RWPE2 (cell line): ENCODE measurements around the gene ZSCAN20.
"Not testable (repeated sequence)": the region's sequence is repeated elsewhere in the genome, so short reads cannot be mapped to it uniquely, and the experiment has no call there.

Experiments used
- ATAC-seq: fragments of 200-7000 bp; cut with Tn5 transposase; 3 replicates; pipeline ENCODE4 v1.9.1; 2021; ENCODE audit warnings: low read depth
- DNase-seq: peaks from one replicate; pipeline ENCODE4 v3.0.0-alpha.2; 2020; ENCODE audit warnings: low spot score
- H3K27ac ChIP-seq: fragments of 450-650 bp; 2 replicates; pipeline ENCODE4 v1.5.1; 2017; ENCODE audit warnings: mild to moderate bottlenecking; ENCODE audit not compliant: poor library complexity, severe bottlenecking
- H3K27me3 ChIP-seq: fragments of 250-450 bp; sonication (Bioruptor Pico); 2 replicates; pipeline ENCODE4 v1.5.1; 2021; ENCODE audit warnings: mild to moderate bottlenecking, moderate library complexity; ENCODE audit not compliant: insufficient read depth, poor library complexity, severe bottlenecking
- H3K36me3 ChIP-seq: fragments of 250-450 bp; sonication (Bioruptor Pico); 2 replicates; pipeline ENCODE4 v1.5.1; 2020; ENCODE audit warnings: low read depth, mild to moderate bottlenecking, moderate library complexity
- H3K4me1 ChIP-seq: fragments of 250-450 bp; sonication (Bioruptor Pico); 2 replicates; pipeline ENCODE4 v1.5.1; 2021; ENCODE audit warnings: mild to moderate bottlenecking, moderate library complexity; ENCODE audit not compliant: insufficient read depth, poor library complexity, severe bottlenecking
- H3K4me3 ChIP-seq: fragments of 250-450 bp; sonication (Bioruptor Pico); 2 replicates; pipeline ENCODE4 v1.5.1; 2021; ENCODE audit warnings: mild to moderate bottlenecking, moderate library complexity; ENCODE audit not compliant: severe bottlenecking
- H3K9me3 ChIP-seq: fragments of 250-450 bp; sonication (Bioruptor Pico); 2 replicates; pipeline ENCODE4 v1.5.1; 2021; ENCODE audit warnings: mild to moderate bottlenecking, moderate library complexity; ENCODE audit not compliant: severe bottlenecking
- TF ChIP-seq, protein P1 (sequence below): fragments of 450-650 bp; IDR thresholded peaks from one replicate; pipeline ENCODE4 v1.5.1; 2017; ENCODE audit warnings: mild to moderate bottlenecking, moderate library complexity; ENCODE audit not compliant: poor library complexity, severe bottlenecking

The ZSCAN20 gene

DNA sequence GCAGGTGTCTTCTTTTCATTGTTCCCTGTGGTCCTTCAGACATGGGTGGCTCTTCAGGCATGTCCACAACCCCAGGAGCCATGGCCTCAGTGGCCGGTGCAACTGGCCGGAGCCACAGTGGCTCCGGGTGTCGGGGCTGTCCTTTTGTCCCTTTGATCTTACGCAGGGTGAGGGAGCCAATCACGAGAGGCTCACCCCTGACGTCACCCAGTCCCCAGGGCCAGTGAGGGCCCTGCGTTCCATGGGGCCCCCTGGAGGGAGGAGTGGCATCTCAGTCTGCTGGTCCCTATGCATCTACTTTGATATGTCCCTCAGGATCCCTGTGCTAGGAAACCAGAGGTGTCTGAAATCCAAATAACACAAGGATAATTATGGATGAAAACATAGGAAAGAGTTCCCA, 29.3 kb downstream of the ZSCAN20 start:
- Histone ChIP-seq H3K27me3 (no peaks in the 10 kb centered on the region), H3K36me3 (no peaks in the 10 kb centered on the region), H3K27ac (no peak overlapping the region), H3K4me1 (peaks cover 9% of the 10 kb centered on the region), H3K9me3 (peaks cover under 1% of the 10 kb centered on the region), H3K4me3 (no peak overlapping the region)
- no peak for ATAC-seq
- TF ChIP-seq, protein P1, sequence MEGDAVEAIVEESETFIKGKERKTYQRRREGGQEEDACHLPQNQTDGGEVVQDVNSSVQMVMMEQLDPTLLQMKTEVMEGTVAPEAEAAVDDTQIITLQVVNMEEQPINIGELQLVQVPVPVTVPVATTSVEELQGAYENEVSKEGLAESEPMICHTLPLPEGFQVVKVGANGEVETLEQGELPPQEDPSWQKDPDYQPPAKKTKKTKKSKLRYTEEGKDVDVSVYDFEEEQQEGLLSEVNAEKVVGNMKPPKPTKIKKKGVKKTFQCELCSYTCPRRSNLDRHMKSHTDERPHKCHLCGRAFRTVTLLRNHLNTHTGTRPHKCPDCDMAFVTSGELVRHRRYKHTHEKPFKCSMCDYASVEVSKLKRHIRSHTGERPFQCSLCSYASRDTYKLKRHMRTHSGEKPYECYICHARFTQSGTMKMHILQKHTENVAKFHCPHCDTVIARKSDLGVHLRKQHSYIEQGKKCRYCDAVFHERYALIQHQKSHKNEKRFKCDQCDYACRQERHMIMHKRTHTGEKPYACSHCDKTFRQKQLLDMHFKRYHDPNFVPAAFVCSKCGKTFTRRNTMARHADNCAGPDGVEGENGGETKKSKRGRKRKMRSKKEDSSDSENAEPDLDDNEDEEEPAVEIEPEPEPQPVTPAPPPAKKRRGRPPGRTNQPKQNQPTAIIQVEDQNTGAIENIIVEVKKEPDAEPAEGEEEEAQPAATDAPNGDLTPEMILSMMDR, result no peak
- DNase-seq, result no peak

DNA sequence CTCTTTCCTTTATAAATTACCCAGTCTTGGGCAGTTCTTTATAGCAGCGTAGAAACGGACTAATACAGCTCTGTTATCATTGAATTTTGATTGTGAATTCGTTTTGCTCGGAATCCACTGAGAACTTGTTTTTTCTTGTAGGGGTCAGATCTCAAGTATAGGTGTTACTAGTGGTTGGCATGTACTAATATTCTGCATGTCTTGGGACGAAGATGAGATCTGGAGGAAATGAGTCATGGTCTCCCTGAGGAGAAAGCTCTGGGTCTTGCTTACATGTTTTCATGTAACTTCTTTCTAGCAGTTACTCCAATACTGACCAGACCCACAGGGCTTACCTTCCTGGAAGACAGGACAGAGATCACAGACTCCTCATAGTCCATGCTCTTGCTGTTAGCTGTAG, 30.3 kb downstream of the ZSCAN20 start:
- no peak for DNase-seq
- TF ChIP-seq, protein P1, result no peak
- Histone ChIP-seq H3K27me3 (no peaks in the 10 kb centered on the region), H3K4me1 (peaks cover 9% of the 10 kb centered on the region), H3K27ac (no peak overlapping the region), H3K9me3 (no peaks in the 10 kb centered on the region), H3K36me3 (no peaks in the 10 kb centered on the region), H3K4me3 (no peak overlapping the region)
- peak; percentile 80 for ATAC-seq

DNA sequence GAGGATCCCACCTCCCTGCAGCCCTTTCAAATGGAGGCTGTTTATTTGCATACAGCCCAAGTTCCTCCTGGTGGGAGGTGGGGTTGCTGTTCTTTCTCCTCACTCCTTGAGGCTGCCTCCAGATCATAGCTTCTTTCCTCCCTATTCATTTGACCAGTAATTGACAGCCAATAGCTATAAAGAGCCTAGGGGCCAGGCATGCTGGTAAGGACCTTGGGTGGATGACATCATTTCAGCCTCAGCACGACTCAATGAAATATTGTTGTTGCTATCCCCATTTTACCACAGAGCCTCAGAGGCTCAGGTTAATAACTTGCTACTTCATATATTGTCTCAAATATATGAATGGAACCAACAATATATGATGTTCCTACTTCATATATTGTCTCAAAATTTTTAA, 31.1 kb downstream of the ZSCAN20 start:
- no peaks in the 10 kb centered on the region for H3K27me3 ChIP-seq
- no peak for DNase-seq
- no peak overlapping the region for H3K4me3 ChIP-seq
- no peaks in the 10 kb centered on the region for H3K36me3 ChIP-seq
- no peak for ATAC-seq
- peaks cover 9% of the 10 kb centered on the region for H3K4me1 ChIP-seq
- TF ChIP-seq, protein P1, result no peak
- no peak overlapping the region for H3K27ac ChIP-seq
- no peaks in the 10 kb centered on the region for H3K9me3 ChIP-seq

DNA sequence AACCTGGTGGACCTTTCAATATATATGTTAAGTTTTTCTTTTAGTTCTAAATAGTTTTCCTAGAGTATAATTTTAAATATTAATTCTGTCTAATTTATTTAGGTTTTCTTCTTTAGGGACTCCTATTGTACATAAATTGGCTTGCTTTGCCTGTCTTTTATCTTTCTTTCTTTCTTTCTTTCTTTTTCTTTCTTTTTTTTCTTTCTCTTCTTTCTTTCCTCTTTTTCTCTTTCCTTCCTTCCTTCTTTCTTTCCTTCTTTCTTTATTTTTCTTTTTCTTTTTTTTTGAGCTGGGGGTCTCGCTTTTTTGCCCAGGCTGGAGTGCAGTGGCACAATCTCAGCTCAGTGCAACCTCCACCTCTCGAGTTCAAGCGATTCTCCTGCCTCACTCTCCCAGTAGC, 35.2 kb downstream of the ZSCAN20 start:
- no peaks in the 10 kb centered on the region for H3K36me3 ChIP-seq
- ATAC-seq (no peak), DNase-seq (no peak)
- H3K27ac ChIP-seq, result no peak overlapping the region
- TF ChIP-seq, protein P1, result no peak
- no peaks in the 10 kb centered on the region for H3K27me3 ChIP-seq
- H3K4me1 ChIP-seq, result peaks cover 5% of the 10 kb centered on the region
- H3K9me3 ChIP-seq, result no peaks in the 10 kb centered on the region
- H3K4me3 ChIP-seq, result no peak overlapping the region

DNA sequence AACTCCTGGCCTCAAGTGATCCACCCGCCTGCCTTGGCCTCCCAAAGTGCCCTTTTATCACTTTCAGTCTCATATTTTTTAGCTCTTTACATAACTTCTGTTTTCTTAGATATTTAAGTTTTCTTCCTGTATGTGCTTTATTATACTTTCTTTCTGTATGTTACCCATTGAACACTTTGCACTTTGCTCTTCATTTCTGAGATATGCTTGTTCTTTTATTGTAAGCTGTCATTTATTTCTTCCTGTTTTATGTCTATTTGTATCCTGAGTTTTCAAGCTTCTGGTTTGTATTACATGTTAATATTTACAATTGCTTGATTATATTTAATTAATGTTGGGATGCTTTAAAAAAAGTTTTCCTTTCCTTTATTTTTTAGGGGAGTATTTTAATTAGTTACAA, 35.7 kb downstream of the ZSCAN20 start:
- Histone ChIP-seq H3K4me3 (no peak overlapping the region), H3K9me3 (no peaks in the 10 kb centered on the region), H3K36me3 (no peaks in the 10 kb centered on the region), H3K27me3 (no peaks in the 10 kb centered on the region), H3K27ac (no peak overlapping the region), H3K4me1 (no peaks in the 10 kb centered on the region)
- ATAC-seq, result no peak
- DNase-seq, result no peak
- TF ChIP-seq, protein P1, result no peak

DNA sequence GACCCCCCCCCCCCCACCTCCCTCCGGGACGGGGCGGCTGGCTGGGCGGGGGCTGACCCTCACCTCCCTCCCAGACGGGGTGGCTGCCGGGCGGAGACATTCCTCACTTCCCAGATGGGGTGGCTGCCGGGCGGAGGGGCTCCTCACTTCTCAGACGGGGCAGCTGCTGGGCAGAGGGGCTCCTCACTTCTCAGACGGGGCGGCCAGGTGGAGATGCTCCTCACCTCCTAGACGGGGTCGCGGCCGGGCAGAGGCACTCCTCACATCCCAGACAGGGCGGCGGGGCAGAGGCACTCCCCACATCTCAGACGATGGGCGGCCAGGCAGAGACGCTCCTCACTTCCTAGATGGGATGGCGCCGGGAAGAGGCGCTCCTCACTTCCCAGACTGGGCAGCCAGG, 36.8 kb downstream of the ZSCAN20 start:
- not testable (repeated sequence) for H3K36me3 ChIP-seq, H3K4me1 ChIP-seq, H3K27ac ChIP-seq, DNase-seq, ATAC-seq, H3K9me3 ChIP-seq, H3K27me3 ChIP-seq, H3K4me3 ChIP-seq
